Colonic mucosa (tissue), 4 donors: ENCODE measurements around the gene FBLIM1. TPM values are rescaled to one million over a fixed set of nuclear protein-coding genes. Genes with fewer than 3 reads are reported as not detected.

ENCODE experiments used
- DNase-seq: peaks from one replicate; pipeline ENCODE4 v3.0.0-alpha.2; 2020
- H3K27ac ChIP-seq: fragments of 200-600 bp; one replicate; pipeline ENCODE4 v1.8.0; 2021
- H3K27me3 ChIP-seq: fragments of 200-600 bp; one replicate; pipeline ENCODE4 v1.8.0; 2021
- H3K36me3 ChIP-seq: fragments of 200-600 bp; one replicate; pipeline ENCODE4 v1.8.0; 2021
- H3K4me1 ChIP-seq: fragments of 200-600 bp; one replicate; pipeline ENCODE4 v1.8.0; 2021; ENCODE audit warnings: mild to moderate bottlenecking
- H3K4me3 ChIP-seq: fragments of 200-600 bp; one replicate; pipeline ENCODE4 v1.8.0; 2021
- H3K9ac ChIP-seq, 2 donors: one replicate each; pipeline ENCODE4 v1.7.0; 2013; ENCODE audit warnings: control low read depth in 2 of 2, low read depth in 2 of 2, low read length in 2 of 2
- H3K9me3 ChIP-seq: fragments of 200-600 bp; one replicate; pipeline ENCODE4 v1.8.0; 2021
- intact Hi-C: fragments of 100-400 bp; cut with DNase I; formaldehyde crosslinking; loops from one replicate; pipeline ENCODE4 v1.14.1; 2022
- total RNA-seq, 2 donors: library from RNA; stranded (reverse); fragmentation: NEBNext Ultra II Directional in 1 of 2; extraction: Animal tissue kit (Norgen Biotek cat#: 25700) in 1 of 2; gene quantifications; one replicate each; pipeline ENCODE4 v1.2.1, GENCODE V29; 2021
- TF ChIP-seq, protein P1 (sequence below): fragments of 200-600 bp; IDR thresholded peaks from one replicate; pipeline ENCODE4 v1.8.0; 2022; ENCODE audit warnings: antibody characterized with exemption, mild to moderate bottlenecking
- donor health status: healthy.
- donor health status: DM: no; HTN: no; CAD: no.
- donor health status: DM: no; HTN: no; CAD: no.

The FBLIM1 gene
- total RNA-seq, 2 donors from 2014 or later, result 167 to 213 TPM

DNA sequence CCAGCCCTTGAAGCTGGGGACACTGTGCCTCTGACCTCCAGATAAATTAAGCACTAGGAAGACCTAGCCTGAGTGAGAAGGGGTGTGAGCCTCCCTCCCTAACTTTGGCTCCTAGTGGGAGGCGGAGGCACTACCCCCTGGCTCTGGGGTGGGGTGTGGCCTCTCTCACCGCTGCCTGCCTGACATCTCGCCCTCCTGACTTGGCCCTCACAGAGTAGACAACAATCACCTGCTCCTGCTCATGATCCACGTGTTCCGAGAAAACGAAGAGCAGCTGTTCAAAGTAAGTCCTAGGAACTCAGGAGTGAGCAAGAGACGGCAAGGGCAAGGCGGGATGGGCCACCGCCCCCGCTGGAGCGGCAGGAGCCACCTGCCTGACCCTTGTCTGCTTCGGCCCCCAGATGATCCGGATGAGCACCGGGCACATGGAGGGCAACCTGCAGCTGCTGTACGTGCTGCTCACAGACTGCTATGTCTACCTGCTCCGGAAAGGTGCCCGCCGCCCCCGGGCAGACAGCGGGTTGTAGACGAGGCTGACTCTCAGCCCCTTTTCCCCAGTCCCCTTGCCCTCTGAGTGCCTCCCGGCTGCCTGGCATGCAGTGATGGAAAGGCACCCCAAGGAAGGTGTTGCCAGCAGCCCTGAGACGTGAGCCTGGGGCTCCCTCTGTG, 30.6 kb upstream of the FBLIM1 start:
- DNase-seq, result no peak

DNA sequence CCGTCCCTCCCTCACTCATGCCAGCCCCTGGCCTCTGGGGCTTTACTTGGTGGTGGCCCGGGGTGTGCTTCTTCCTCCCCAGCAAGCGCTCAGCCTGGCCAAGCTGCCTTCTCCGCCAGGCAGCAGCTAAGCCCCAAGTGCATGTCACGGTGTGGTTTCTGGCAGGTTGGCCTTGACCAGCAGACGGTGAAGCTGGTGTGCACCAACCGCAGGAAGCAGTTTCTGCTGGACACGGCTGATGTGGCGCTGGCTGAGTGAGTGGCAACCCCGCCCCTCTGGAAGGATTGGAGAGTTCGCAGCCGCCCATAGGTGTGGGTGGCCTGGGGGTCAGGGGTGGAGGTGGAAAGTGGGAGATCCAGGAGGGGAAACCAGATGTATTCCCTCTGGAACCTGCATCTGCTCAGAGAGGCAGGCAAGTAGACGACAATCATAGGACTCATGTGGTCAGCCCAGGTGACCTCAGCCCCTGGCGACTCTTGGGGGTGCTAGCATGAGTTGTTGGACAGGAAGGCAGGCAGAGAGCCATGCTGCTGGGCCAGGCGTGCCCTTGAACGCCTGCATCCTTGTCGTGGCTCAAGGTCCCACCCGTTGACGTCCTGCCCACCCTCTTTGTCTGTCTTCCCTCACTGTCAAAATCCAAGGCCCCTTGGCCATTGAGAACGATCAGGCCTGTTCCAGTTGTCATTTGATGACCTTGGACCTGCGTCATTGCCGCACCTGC, 29.5 kb upstream of the FBLIM1 start:
- H3K27ac ChIP-seq, result no peak overlapping the region
- TF ChIP-seq, protein P1, sequence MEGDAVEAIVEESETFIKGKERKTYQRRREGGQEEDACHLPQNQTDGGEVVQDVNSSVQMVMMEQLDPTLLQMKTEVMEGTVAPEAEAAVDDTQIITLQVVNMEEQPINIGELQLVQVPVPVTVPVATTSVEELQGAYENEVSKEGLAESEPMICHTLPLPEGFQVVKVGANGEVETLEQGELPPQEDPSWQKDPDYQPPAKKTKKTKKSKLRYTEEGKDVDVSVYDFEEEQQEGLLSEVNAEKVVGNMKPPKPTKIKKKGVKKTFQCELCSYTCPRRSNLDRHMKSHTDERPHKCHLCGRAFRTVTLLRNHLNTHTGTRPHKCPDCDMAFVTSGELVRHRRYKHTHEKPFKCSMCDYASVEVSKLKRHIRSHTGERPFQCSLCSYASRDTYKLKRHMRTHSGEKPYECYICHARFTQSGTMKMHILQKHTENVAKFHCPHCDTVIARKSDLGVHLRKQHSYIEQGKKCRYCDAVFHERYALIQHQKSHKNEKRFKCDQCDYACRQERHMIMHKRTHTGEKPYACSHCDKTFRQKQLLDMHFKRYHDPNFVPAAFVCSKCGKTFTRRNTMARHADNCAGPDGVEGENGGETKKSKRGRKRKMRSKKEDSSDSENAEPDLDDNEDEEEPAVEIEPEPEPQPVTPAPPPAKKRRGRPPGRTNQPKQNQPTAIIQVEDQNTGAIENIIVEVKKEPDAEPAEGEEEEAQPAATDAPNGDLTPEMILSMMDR, result no peak
- intact Hi-C loops, result loop anchor here (10.0 kb wide), 1 partner anchor 104 kb away; no protein-coding TSS in a partner anchor
- no peaks in the 10 kb centered on the region for H3K4me1 ChIP-seq
- H3K4me3 ChIP-seq, result no peak overlapping the region
- no peak for DNase-seq
- H3K36me3 ChIP-seq, result peaks cover 28% of the 10 kb centered on the region
- no peak overlapping the region for H3K9ac ChIP-seq
- H3K9me3 ChIP-seq, result no peaks in the 10 kb centered on the region
- no peaks in the 10 kb centered on the region for H3K27me3 ChIP-seq

More for the DNA sequence above, 30.6 kb upstream of the FBLIM1 start:
- H3K9me3 ChIP-seq, result no peaks in the 10 kb centered on the region
- TF ChIP-seq, protein P1, result no peak
- no peak overlapping the region for H3K27ac ChIP-seq
- no peaks in the 10 kb centered on the region for H3K4me1 ChIP-seq
- H3K4me3 ChIP-seq, result no peak overlapping the region
- peaks cover 24% of the 10 kb centered on the region for H3K36me3 ChIP-seq
- H3K9ac ChIP-seq, result no peak overlapping the region
- no peaks in the 10 kb centered on the region for H3K27me3 ChIP-seq
- intact Hi-C loops, result loop anchor here (10.0 kb wide), 1 partner anchor 103 kb away; no protein-coding TSS in a partner anchor

DNA sequence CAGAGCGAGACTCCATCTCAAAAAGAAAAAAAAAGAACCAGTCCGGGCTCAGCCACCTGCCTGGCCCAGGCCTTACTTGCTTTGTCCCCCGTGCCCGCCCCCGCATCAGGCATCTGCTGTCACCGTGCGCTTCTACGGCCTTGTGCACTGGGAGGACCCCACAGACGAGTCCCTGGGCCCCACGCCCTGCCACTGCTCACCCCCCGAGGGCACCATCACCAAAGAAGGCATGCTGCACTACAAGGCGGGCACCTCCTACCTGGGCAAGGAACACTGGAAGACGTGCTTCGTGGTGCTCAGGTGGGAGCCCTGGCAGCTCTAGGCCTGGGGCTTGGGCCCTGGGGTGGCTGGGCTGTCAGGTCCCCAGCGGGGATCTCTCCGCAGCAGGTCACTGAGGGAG, 28.2 kb upstream of the FBLIM1 start:
- intact Hi-C loops, result no loop called here
- peaks cover 25% of the 10 kb centered on the region for H3K36me3 ChIP-seq
- TF ChIP-seq, protein P1, result no peak
- no peak for DNase-seq
- no peaks in the 10 kb centered on the region for H3K27me3 ChIP-seq
- no peak overlapping the region for H3K4me3 ChIP-seq
- no peak overlapping the region for H3K27ac ChIP-seq
- H3K9me3 ChIP-seq, result no peaks in the 10 kb centered on the region
- H3K4me1 ChIP-seq, result peaks cover under 1% of the 10 kb centered on the region
- no peak overlapping the region for H3K9ac ChIP-seq

DNA sequence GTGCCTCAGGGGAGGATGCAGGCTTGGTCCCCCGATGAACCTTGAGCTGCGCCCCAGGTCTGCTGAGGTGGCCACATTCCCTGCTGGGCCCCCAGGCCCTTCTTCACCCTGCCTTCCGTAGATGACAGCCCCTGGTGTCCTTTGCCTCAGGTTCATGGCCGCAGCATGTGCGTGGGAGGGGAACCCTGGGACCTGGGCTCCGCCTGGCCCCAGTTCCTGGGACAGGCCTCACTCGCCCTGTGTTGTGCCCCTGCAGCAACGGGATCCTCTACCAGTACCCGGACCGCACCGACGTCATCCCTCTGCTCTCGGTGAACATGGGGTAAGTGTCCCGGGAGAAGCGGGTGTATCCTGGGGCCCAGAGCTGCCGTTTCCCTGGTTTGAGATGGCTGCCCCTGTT, 27.7 kb upstream of the FBLIM1 start:
- H3K27ac ChIP-seq, result no peak overlapping the region
- TF ChIP-seq, protein P1, result no peak
- no peak overlapping the region for H3K9ac ChIP-seq
- H3K9me3 ChIP-seq, result no peaks in the 10 kb centered on the region
- no peak for DNase-seq
- H3K4me1 ChIP-seq, result peaks cover 5% of the 10 kb centered on the region
- intact Hi-C loops, result no loop called here
- H3K27me3 ChIP-seq, result no peaks in the 10 kb centered on the region
- no peak overlapping the region for H3K4me3 ChIP-seq
- peaks cover 23% of the 10 kb centered on the region for H3K36me3 ChIP-seq

DNA sequence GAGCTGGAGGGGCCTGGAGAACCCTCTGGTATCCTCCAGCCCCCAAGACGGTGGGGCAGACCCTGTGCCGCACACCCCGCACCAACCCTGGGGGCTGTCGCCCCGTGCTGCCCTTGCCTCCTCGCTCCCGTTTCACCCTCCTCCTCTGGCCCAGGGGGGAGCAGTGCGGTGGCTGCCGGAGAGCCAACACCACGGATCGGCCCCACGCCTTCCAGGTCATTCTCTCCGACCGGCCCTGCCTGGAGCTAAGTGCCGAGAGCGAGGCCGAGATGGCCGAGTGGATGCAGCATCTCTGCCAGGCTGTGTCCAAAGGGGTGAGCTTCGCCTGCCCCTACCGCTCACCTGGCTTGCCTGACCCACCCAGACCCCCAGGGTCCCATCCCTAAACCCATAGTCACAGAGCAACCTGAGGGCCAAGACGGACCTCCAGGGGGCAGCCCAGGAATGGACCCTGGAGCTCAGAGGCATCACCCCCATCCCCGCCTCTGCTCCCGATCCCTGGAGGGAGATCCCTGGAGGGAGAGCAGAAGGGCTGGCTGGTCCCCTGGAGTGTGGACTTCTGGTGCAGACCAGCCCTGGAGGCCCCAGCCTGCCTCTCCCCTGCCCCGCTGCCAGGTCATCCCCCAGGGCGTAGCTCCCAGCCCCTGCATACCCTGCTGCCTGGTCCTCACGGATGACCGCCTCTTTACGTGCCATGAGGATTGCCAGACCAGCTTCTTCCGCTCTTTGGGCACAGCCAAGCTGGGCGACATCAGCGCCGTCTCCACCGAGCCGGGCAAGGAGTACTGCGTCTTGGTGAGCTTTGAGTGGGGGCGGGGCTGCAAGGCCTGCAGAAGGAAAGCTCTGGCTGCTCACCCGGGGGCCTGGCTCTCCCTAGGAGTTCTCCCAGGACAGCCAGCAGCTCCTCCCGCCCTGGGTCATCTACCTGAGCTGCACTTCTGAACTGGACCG, 26.6 kb upstream of the FBLIM1 start:
- Histone ChIP-seq H3K4me1 (peaks cover 5% of the 10 kb centered on the region), H3K27ac (no peak overlapping the region), H3K4me3 (no peak overlapping the region), H3K27me3 (no peaks in the 10 kb centered on the region), H3K9me3 (no peaks in the 10 kb centered on the region), H3K36me3 (peaks cover 20% of the 10 kb centered on the region), H3K9ac (no peak overlapping the region)
- intact Hi-C loops, result no loop called here
- no peak for DNase-seq
- TF ChIP-seq, protein P1, result no peak
